Gastroesophageal sphincter (tissue), 4 donors: Measurements from ENCODE around the gene JAG2. TPM values are rescaled to one million over a fixed set of nuclear protein-coding genes. Genes with fewer than 3 reads are reported as not detected.
A peak's percentile ranks its signal among the peaks of the same experiment; 100 is the strongest.

Experiments used
- ATAC-seq: fragments of 150-250 bp; one replicate; pipeline ENCODE4 v1.9.1; 2016; ENCODE audit warnings: mild to moderate bottlenecking, moderate library complexity
- H3K27ac ChIP-seq, 4 donors: fragments of 200-600 bp; sonication (generic) in 3 of 4; 1 replicate in 3 of 4; 2 replicates in 1 of 4; pipeline ENCODE4 v1.5.1; 2016 to 2019
- H3K27me3 ChIP-seq: fragments of 200-600 bp; sonication (generic); one replicate; pipeline ENCODE4 v1.5.1; 2019
- H3K36me3 ChIP-seq, 2 donors: fragments of 200-600 bp; sonication (generic); one replicate each; pipeline ENCODE4 v1.5.1; 2019; ENCODE audit warnings: control low read depth in 1 of 2
- H3K4me1 ChIP-seq, 3 donors: fragments of 200-600 bp; sonication (generic); 1 replicate in 2 of 3; 2 replicates in 1 of 3; pipeline ENCODE4 v1.5.1; 2016 to 2019; ENCODE audit warnings: control low read depth in 2 of 3
- H3K4me3 ChIP-seq, 2 donors: fragments of 200-600 bp; sonication (generic); one replicate each; pipeline ENCODE4 v1.5.1; 2019; ENCODE audit warnings: mild to moderate bottlenecking in 1 of 2, moderate library complexity in 1 of 2
- H3K9me3 ChIP-seq, 3 donors: fragments of 200-600 bp; sonication (generic); one replicate each; pipeline ENCODE4 v1.5.1; 2017 to 2019; ENCODE audit warnings: control low read depth in 2 of 3
- CTCF ChIP-seq, 4 experiments: fragments of 200-600 bp in 2 of 4; fragments of 450-650 bp in 2 of 4; sonication (generic) in 1 of 4; IDR thresholded peaks; one replicate each; pipeline ENCODE4 v1.5.1; 2017 to 2019; ENCODE audit warnings: antibody characterized with exemption in 4 of 4, mild to moderate bottlenecking in 2 of 4, moderate library complexity in 2 of 4
- EP300 ChIP-seq: sonication (generic); formaldehyde crosslinking; IDR thresholded peaks from one replicate; pipeline ENCODE4 v1.6.1; 2017; ENCODE audit warnings: antibody characterized with exemption, mild to moderate bottlenecking
- POLR2A ChIP-seq, 2 donors: fragments of 450-650 bp; IDR thresholded peaks; one replicate each; pipeline ENCODE4 v1.6.1; 2017; ENCODE audit warnings: antibody characterized with exemption in 2 of 2, mild to moderate bottlenecking in 2 of 2, moderate library complexity in 1 of 2
- POLR2AphosphoS5 ChIP-seq: sonication (generic); formaldehyde crosslinking; IDR thresholded peaks from one replicate; pipeline ENCODE4 v1.6.1; 2017; ENCODE audit warnings: antibody characterized with exemption
- WGBS, 2 donors: methylation state at CpG; one replicate each; pipeline ENCODE4 v1.1.5; 2018; ENCODE audit warnings: low coverage in 1 of 2; 5-methylcytosine and 5-hydroxymethylcytosine counted together
- total RNA-seq, 4 donors: library from RNA; depleted of rRNA; stranded (reverse); fragments of >200 nt; gene quantifications; one replicate each; pipeline ENCODE4 v1.1.0, GENCODE V29; 2016

The JAG2 gene
- total RNA-seq, 4 donors from 2014 or later: 3.7 to 18.8 (median 14.5) TPM

GRCh38 chr14:105185001-105185400 is 16.4 kb upstream of the JAG2 start:
- H3K36me3 ChIP-seq: no peaks in the 10 kb centered on the region
- WGBS, 2 donors: 84% methylated on average over 7 of the region's 18 CpGs; no CpG with 5 or more reads in 1 of the 2 donors
- peaks cover 30% of the 10 kb centered on the region for H3K27me3 ChIP-seq
- peaks cover 0 to 21% (median 7%) of the 10 kb centered on the region in 3 donors for H3K4me1 ChIP-seq
- ATAC-seq: no peak
- H3K27ac ChIP-seq: no peak overlapping the region
- no peak overlapping the region for H3K4me3 ChIP-seq
- TF ChIP-seq CTCF (IDR thresholded peaks at IDR 0.05) (no peak), POLR2AphosphoS5 (no peak), POLR2A (IDR thresholded peaks at IDR 0.05) (no peak), EP300 (no peak)
- H3K9me3 ChIP-seq: peaks cover 0 to 8% (median 0%) of the 10 kb centered on the region in 3 donors

GRCh38 chr14:105184461-105184860 is 15.9 kb upstream of the JAG2 start:
- no peak for ATAC-seq
- peaks cover 0 to 8% (median 0%) of the 10 kb centered on the region in 3 donors for H3K9me3 ChIP-seq
- peaks cover 30% of the 10 kb centered on the region for H3K27me3 ChIP-seq
- H3K4me1 ChIP-seq: peaks cover 0 to 26% (median 7%) of the 10 kb centered on the region in 3 donors
- H3K36me3 ChIP-seq: no peaks in the 10 kb centered on the region
- no CpG with 5 or more reads among the region's 9 CpGs for WGBS, 2 donors
- TF ChIP-seq POLR2AphosphoS5: no peak
- TF ChIP-seq EP300: no peak
- no peak for TF ChIP-seq POLR2A (IDR thresholded peaks at IDR 0.05)
- no peak for TF ChIP-seq CTCF (IDR thresholded peaks at IDR 0.05)
- no peak overlapping the region for H3K4me3 ChIP-seq
- no peak overlapping the region for H3K27ac ChIP-seq

GRCh38 chr14:105182296-105183020 is 13.9 kb upstream of the JAG2 start:
- Histone ChIP-seq H3K4me1 (peaks cover 0 to 27% (median 7%) of the 10 kb centered on the region in 3 donors), H3K4me3 (no peak overlapping the region), H3K27me3 (peaks cover 11% of the 10 kb centered on the region), H3K36me3 (no peaks in the 10 kb centered on the region), H3K9me3 (no peaks in the 10 kb centered on the region), H3K27ac (peak overlapping the region in 1 of 4 donors; percentile 15)
- 79% methylated on average over 6 of the region's 25 CpGs; no CpG with 5 or more reads in 1 of the 2 donors for WGBS, 2 donors
- TF ChIP-seq CTCF (IDR thresholded peaks at IDR 0.05) (no peak), POLR2A (IDR thresholded peaks at IDR 0.05) (no peak), EP300 (no peak), POLR2AphosphoS5 (no peak)
- ATAC-seq: no peak

- Histone ChIP-seq H3K4me1 (peaks cover 0 to 27% (median 7%) of the 10 kb centered on the region in 3 donors), H3K36me3 (no peaks in the 10 kb centered on the region), H3K4me3 (peak overlapping the region in 1 of 2 donors; percentile 65), H3K27ac (peak overlapping the region in 1 of 4 donors; percentile 42), H3K9me3 (no peaks in the 10 kb centered on the region), H3K27me3 (peaks cover 8% of the 10 kb centered on the region)
- TF ChIP-seq POLR2A (IDR thresholded peaks at IDR 0.05): no peak
- ATAC-seq: no peak
- no CpG with 5 or more reads among the region's 21 CpGs for WGBS, 2 donors
Observed at GRCh38 chr14:105181549-105182295, 13.1 kb upstream of the JAG2 start.

- TF ChIP-seq EP300: no peak
- TF ChIP-seq POLR2A (IDR thresholded peaks at IDR 0.05): no peak
- no peak for TF ChIP-seq CTCF (IDR thresholded peaks at IDR 0.05)
- no peak for TF ChIP-seq POLR2AphosphoS5
- 10 to 13% methylated on average over 3 to 4 of the region's 106 CpGs for WGBS, 2 donors
- peak; percentile 87 for ATAC-seq
- Histone ChIP-seq H3K27me3 (peaks cover 7% of the 10 kb centered on the region), H3K4me1 (peaks cover 0 to 27% (median 7%) of the 10 kb centered on the region in 3 donors), H3K4me3 (peak within 1 kb of the TSS; percentile 27 to 65), H3K27ac (peak within 1 kb of the TSS in 2 of 4 donors; percentile 42 to 53), H3K36me3 (no peaks in the 10 kb centered on the region), H3K9me3 (no peaks in the 10 kb centered on the region)
Observed at GRCh38 chr14:105180592-105181548, 12.3 kb upstream of the JAG2 start, which contains the start of gene NUDT14. Gene NUDT14 (minus strand): TSS chr14:105181312. CDS start chr14:105181209, 103 bp downstream.
